Upper lobe of left lung (tissue), 6 donors: ENCODE measurements around the gene TMEM171. TPM values are rescaled to one million over a fixed set of nuclear protein-coding genes. Genes with fewer than 3 reads are reported as not detected.

Source experiments
- ATAC-seq, 2 donors: fragments of 200-7000 bp; cut with Tn5 transposase; one replicate each; pipeline ENCODE4 v1.9.1; 2022; ENCODE audit warnings: mild to moderate bottlenecking in 2 of 2, moderate library complexity in 2 of 2; ENCODE audit not compliant: low FRiP score in 2 of 2
- DNase-seq, 2 donors: peaks; one replicate each; pipeline ENCODE4 v3.0.0-alpha.2; 2019 to 2020
- H3K27ac ChIP-seq, 4 donors: fragments of 200-600 bp; sonication (generic); one replicate each; pipeline ENCODE4 v1.5.1; 2016 to 2019
- H3K27me3 ChIP-seq, 4 donors: fragments of 200-600 bp; sonication (generic); one replicate each; pipeline ENCODE4 v1.5.1; 2017 to 2019
- H3K36me3 ChIP-seq, 4 donors: fragments of 200-600 bp; sonication (generic); one replicate each; pipeline ENCODE4 v1.5.1; 2016 to 2019
- H3K4me1 ChIP-seq, 4 donors: fragments of 200-600 bp; sonication (generic); one replicate each; pipeline ENCODE4 v1.5.1; 2018 to 2019
- H3K4me3 ChIP-seq, 4 donors: fragments of 200-600 bp; sonication (generic); one replicate each; pipeline ENCODE4 v1.5.1; 2017 to 2019; ENCODE audit warnings: mild to moderate bottlenecking in 2 of 4, moderate library complexity in 1 of 4
- H3K9me3 ChIP-seq, 4 donors: fragments of 200-600 bp; sonication (generic); one replicate each; pipeline ENCODE4 v1.5.1; 2018 to 2019
- CTCF ChIP-seq, 6 experiments: fragments of 450-650 bp in 4 of 6; fragments of 200-600 bp in 2 of 6; sonication (generic) in 2 of 6; IDR thresholded peaks; one replicate each; pipeline ENCODE4 v1.5.1; 2016 to 2019; ENCODE audit warnings: antibody characterized with exemption in 6 of 6
- EP300 ChIP-seq, 4 donors: sonication (generic); formaldehyde crosslinking; IDR thresholded peaks; one replicate each; pipeline ENCODE4 v1.5.1; 2017; ENCODE audit warnings: antibody characterized with exemption in 4 of 4, control low read depth in 2 of 4
- POLR2A ChIP-seq, 4 donors: fragments of 450-650 bp; IDR thresholded peaks; one replicate each; pipeline ENCODE4 v1.5.1; 2016 to 2017; ENCODE audit warnings: antibody characterized with exemption in 4 of 4, mild to moderate bottlenecking in 2 of 4
- POLR2AphosphoS5 ChIP-seq, 2 donors: sonication (generic); formaldehyde crosslinking; IDR thresholded peaks; one replicate each; pipeline ENCODE4 v1.5.1; 2017; ENCODE audit warnings: antibody characterized with exemption in 2 of 2
- WGBS, 2 donors: methylation state at CpG; one replicate each; pipeline ENCODE4 v1.1.5; 2017 to 2018; 5-methylcytosine and 5-hydroxymethylcytosine counted together
- total RNA-seq, 6 donors: library from RNA; depleted of rRNA in 4 of 6; stranded (reverse); fragments of >200 nt in 4 of 6; gene quantifications; one replicate each; pipeline versions ENCODE4 v1.1.0 to v1.2.1, GENCODE V29; 2016 to 2021
- donor health status: DM: no; HTN: no; CAD: no; lungs with moderate emphysema.
- donor health status: DM: no; HTN: yes; CAD: no; lungs with severe emphysema.

TMEM171 gene
- total RNA-seq, 6 donors from 2014 or later: 0.34 to 0.57 TPM; not detected in 4

DNA sequence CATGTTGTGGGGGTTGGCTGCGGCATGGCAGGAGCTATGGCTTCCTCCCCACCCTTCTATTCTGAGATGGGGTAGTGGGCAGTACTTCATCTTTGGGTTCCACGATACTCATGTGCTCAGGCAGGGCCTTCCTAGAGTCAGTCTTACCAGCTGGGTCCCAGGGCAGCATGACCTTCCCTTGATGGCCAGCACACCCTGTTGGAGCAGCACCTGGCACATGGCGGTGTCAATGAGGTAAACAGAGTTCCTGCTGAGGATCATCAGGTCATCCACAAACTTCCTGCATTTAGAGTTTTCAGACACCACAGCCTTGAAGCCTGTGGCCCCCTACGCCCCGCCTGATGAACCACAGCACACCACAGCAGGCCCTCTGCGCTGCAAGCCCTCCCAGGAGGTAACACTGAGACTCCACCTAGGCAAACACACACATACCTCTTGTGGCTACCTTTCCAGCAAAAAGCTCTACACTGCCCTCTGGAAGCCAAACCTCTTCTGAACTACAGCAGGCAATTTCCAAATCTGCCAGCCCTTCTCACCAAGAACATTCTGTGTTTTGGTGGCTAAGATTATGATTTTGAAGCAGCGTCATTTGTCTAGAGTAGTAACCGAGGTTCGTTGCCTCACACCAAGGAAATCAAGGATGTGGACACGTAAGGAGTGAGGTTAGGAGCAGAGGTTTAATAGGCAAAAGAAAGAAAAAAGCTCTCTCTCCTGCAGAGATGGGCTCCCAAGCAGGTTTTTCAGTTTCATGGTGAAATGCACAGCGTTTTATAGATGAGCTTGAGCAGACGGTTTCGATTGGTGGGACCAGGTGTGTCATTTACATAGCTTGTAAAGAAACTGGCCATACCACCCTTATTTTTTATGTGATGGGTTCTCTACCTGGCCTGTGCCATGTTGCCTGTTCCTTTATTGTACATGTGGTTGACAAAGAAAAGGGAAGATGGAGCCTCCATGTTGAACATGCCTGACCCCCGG lies 32.3 kb downstream of the TMEM171 start:
- no peaks in the 10 kb centered on the region for H3K4me1 ChIP-seq
- DNase-seq (no peak), ATAC-seq (no peak)
- WGBS, 2 donors: 78 to 82% methylated on average over 11 to 14 of the region's 14 CpGs
- H3K27ac ChIP-seq: no peak overlapping the region
- H3K27me3 ChIP-seq: no peaks in the 10 kb centered on the region
- TF ChIP-seq POLR2AphosphoS5 (IDR thresholded peaks at IDR 0.05): no peak
- TF ChIP-seq CTCF (IDR thresholded peaks at IDR 0.05): no peak
- TF ChIP-seq EP300 (IDR thresholded peaks at IDR 0.05): no peak
- TF ChIP-seq POLR2A (IDR thresholded peaks at IDR 0.05): no peak
- H3K9me3 ChIP-seq: no peaks in the 10 kb centered on the region
- H3K36me3 ChIP-seq: no peaks in the 10 kb centered on the region
- H3K4me3 ChIP-seq: no peak overlapping the region

- 66 to 67% methylated on average over 7 of the region's 7 CpGs for WGBS, 2 donors
- Histone ChIP-seq H3K9me3 (no peaks in the 10 kb centered on the region), H3K4me3 (no peak overlapping the region), H3K36me3 (no peaks in the 10 kb centered on the region), H3K27ac (no peak overlapping the region), H3K4me1 (no peaks in the 10 kb centered on the region), H3K27me3 (no peaks in the 10 kb centered on the region)
- ATAC-seq: no peak
- TF ChIP-seq CTCF (IDR thresholded peaks at IDR 0.05): no peak
- no peak for TF ChIP-seq EP300 (IDR thresholded peaks at IDR 0.05)
- no peak for TF ChIP-seq POLR2A (IDR thresholded peaks at IDR 0.05)
- no peak for TF ChIP-seq POLR2AphosphoS5 (IDR thresholded peaks at IDR 0.05)
- DNase-seq: no peak
Measured at GRCh38 chr5:73153513-73153912, 33.1 kb downstream of the TMEM171 start.

DNA sequence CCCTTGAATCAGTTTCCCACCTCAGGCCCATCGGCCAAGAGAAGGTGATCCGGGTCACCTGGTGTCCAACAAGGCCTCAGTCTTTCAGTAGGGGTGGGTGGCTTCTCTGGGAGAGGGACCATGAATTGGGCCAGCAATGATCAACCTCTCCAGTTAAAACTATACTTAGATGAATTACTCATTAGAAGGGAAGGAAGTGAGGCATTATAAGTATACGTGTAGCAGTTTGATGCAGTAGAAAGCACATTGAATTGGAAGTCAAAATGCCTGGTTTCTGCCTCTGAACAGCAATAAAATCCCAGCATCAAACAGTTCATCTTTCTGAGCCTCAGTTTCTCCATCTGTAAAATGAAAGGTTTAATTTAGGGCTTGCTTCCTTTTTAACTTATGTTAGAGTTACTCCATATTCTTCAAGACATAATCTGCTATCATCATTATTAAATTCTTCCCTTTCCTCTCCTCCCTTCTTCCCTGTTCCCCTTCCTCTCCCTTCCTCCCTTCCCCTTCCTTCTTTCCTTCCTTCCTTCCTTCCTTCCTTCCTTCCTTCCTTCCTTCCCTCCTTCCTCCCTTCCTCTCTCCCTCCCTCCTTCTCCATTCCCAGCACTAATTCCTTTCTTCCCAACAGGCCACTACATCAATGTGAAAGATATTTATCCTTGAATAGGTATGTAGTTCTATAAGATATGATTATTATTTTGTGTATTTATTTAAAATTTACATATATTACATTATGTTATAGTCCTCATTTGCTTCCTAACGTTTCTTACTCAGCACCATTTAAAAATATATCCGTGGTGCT lies 34.0 kb downstream of the TMEM171 start:
- DNase-seq: no peak
- 74 to 81% methylated on average over 4 to 5 of the region's 5 CpGs for WGBS, 2 donors

More for the DNA sequence above, 34.0 kb downstream of the TMEM171 start:
- H3K36me3 ChIP-seq: no peaks in the 10 kb centered on the region
- TF ChIP-seq POLR2AphosphoS5 (IDR thresholded peaks at IDR 0.05) (no peak), EP300 (IDR thresholded peaks at IDR 0.05) (no peak), POLR2A (IDR thresholded peaks at IDR 0.05) (no peak), CTCF (IDR thresholded peaks at IDR 0.05) (no peak)
- no peak overlapping the region for H3K27ac ChIP-seq
- H3K27me3 ChIP-seq: no peaks in the 10 kb centered on the region
- no peak for ATAC-seq
- no peaks in the 10 kb centered on the region for H3K9me3 ChIP-seq
- H3K4me3 ChIP-seq: no peak overlapping the region
- no peaks in the 10 kb centered on the region for H3K4me1 ChIP-seq
